Measurements from ENCODE around the gene SP140. TPM values are rescaled to one million over a fixed set of nuclear protein-coding genes. Genes with fewer than 3 reads are reported as not detected.

The SP140 gene
- total RNA-seq, 4 donors from 2014 or later: 1.3 to 2.4 (median 1.4) TPM; not detected in 1

DNA sequence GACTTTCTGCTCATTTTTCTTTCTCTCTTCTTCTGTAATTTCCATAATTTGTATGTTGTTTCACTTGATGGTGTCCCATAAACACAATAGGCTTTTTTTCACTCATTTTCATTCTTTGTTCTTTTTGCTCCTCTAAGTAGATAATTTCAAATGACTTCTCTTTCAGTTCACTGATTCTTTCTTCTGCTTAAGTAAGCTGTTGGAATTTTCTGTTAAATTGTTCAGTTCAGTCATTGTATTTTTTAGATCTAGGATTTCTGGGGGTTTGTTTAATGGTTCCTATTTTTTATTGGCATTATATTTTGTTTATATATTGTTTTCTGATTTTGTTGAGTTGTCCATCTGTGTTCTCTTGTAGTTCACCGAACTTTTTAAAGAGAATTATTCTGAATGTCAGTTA, 120.9 kb downstream of the SP140 start:
- TF ChIP-seq, protein P1, sequence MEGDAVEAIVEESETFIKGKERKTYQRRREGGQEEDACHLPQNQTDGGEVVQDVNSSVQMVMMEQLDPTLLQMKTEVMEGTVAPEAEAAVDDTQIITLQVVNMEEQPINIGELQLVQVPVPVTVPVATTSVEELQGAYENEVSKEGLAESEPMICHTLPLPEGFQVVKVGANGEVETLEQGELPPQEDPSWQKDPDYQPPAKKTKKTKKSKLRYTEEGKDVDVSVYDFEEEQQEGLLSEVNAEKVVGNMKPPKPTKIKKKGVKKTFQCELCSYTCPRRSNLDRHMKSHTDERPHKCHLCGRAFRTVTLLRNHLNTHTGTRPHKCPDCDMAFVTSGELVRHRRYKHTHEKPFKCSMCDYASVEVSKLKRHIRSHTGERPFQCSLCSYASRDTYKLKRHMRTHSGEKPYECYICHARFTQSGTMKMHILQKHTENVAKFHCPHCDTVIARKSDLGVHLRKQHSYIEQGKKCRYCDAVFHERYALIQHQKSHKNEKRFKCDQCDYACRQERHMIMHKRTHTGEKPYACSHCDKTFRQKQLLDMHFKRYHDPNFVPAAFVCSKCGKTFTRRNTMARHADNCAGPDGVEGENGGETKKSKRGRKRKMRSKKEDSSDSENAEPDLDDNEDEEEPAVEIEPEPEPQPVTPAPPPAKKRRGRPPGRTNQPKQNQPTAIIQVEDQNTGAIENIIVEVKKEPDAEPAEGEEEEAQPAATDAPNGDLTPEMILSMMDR (IDR thresholded peaks at IDR 0.05): no peak
- TF ChIP-seq POLR2A (IDR thresholded peaks at IDR 0.05): no peak
- H3K4me3 ChIP-seq (ENCODE audit: low read depth, poor library complexity, severe bottlenecking): no peak overlapping the region
- intact Hi-C loops (cut with DNase I; ENCODE audit: low total_unique reads): no loop called here
- DNase-seq (ENCODE audit: low spot score in 2 of 2): no peak
- 94 to 96% methylated on average over 1 of the region's 1 CpG for WGBS, 2 donors

DNA sequence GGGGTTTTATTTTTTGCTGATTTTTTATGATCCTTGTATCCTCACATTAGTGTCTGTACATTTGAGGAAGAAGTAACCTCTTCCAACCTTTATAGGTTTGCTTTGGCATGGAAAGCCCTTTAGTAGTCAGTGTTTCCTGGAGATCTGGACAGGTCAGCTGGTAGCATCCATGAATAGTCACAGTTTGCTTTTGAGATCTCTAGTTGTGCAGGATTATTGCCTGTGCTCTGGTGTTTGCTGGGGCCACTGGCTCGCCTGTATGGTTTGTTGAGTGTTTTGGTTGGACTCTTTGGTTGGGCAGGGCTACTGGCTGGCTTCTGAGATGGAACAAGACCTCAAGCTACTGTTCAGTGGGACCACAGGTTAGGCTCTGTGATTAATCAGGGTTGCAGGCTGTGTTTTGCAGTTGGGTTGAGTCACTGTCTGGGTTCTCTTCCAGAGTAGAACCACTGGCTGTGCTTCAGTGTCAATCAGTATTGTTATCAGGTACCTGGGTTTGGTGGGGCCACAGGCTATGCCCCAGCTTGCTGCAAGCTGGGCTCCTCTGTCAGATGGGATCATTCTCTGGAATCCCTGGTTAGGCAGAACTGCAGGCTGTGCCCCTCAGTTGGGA, 121.5 kb downstream of the SP140 start:
- no peak overlapping the region for H3K4me3 ChIP-seq (ENCODE audit: low read depth, poor library complexity, severe bottlenecking)
- no peak for DNase-seq (ENCODE audit: low spot score in 2 of 2)
- 44 to 94% methylated on average over 1 of the region's 1 CpG for WGBS, 2 donors
- TF ChIP-seq, protein P1 (IDR thresholded peaks at IDR 0.05): no peak
- no peak for TF ChIP-seq POLR2A (IDR thresholded peaks at IDR 0.05)
- intact Hi-C loops (cut with DNase I; ENCODE audit: low total_unique reads): no loop called here

DNA sequence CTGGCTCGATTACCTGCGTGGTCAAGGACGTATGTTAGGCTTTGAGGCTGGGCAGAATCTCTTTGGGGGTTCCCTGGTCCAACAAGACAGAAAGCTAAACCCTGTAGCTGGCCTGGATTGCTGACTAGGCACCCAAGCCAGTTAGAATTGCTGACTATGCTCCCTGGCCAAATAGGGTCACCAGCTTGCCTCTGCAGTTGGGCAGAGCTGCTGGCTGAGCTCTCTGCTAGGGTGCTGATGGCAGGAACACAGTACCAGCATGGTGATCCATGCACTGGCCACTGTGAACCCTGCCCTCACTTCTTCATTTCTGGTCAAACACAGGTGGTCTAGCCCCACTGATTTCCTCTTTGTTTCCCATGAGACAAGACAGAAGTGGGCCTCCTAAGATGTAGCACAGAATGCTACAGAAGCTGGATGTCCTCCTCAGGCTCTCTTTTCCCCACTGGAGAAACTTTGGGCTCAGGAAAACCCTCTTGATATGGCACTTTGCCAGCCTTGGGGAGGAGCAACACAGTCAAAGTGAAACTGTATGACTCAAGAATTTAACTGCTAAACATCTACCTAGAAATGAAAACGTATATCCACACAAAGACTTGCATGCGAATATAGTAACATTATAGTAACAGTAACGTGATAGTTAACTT, 122.2 kb downstream of the SP140 start:
- intact Hi-C loops (cut with DNase I; ENCODE audit: low total_unique reads): no loop called here
- H3K4me3 ChIP-seq (ENCODE audit: low read depth, poor library complexity, severe bottlenecking): no peak overlapping the region
- WGBS, 2 donors: 82 to 93% methylated on average over 6 of the region's 6 CpGs
- no peak for TF ChIP-seq POLR2A (IDR thresholded peaks at IDR 0.05)
- TF ChIP-seq, protein P1 (IDR thresholded peaks at IDR 0.05): no peak
- no peak for DNase-seq (ENCODE audit: low spot score in 2 of 2)

DNA sequence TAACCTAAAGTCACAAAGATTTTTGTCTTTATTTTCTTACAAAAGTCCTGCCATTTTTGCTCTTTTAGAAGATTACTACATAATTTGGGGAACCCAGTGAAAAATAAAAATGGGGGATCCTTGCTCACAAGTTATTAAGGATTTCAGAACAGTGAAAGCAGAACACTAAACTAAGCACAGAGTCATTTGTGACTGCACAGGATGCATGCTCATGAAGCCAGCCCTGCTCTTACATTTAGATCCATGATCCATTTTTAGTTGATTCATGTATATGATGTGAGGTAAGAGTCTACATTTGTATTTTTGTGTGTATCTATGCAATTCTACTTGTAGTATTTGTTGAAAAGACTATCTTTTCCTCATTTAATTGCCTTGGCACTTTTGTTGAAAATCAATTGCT, 123.3 kb downstream of the SP140 start:
- no peak overlapping the region for H3K4me3 ChIP-seq (ENCODE audit: low read depth, poor library complexity, severe bottlenecking)
- intact Hi-C loops (cut with DNase I; ENCODE audit: low total_unique reads): no loop called here
- TF ChIP-seq, protein P1 (IDR thresholded peaks at IDR 0.05): no peak
- no peak for TF ChIP-seq POLR2A (IDR thresholded peaks at IDR 0.05)
- DNase-seq (ENCODE audit: low spot score in 2 of 2): no peak

DNA sequence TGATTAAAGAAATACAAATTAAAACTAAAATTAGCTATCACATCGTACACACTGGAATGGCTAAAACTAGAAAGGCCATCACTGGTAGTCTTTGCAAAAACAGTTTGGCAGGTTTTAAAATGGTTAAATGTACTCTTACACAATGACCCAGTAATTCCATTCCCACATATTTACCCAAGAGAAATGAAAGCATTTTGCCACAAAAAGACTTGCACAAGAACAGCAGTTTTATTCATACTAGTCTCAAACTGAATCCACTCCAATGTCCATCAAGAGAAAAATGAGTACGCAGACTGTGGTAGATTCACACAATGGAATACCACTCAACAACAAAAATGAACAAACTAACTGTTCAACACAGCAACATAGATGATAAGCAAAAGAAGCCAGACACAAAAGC, 130.5 kb downstream of the SP140 start:
- TF ChIP-seq POLR2A (IDR thresholded peaks at IDR 0.05): no peak
- TF ChIP-seq, protein P1 (IDR thresholded peaks at IDR 0.05): no peak

DNA sequence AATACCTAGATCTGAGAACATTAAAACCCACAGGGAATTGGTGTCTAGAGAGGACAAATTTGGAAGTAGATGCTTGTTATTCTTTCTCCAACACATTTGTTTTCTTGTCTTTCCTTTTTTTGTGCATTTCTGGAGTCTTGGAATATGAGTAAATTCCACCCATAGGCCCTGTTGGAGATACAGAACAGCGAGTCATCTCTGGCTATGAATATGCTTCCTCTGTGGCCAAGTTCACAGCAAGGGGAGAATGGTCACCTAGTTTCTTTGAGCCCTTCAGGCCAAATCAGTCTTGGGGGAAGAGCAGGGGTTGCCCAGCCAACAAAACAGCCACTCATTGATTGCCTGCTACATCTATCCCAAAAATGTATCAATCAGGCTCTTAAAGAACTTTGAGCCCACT, 132.8 kb downstream of the SP140 start:
- TF ChIP-seq POLR2A (IDR thresholded peaks at IDR 0.05): no peak
- TF ChIP-seq, protein P1 (IDR thresholded peaks at IDR 0.05): no peak
- no peak overlapping the region for H3K4me3 ChIP-seq (ENCODE audit: low read depth, poor library complexity, severe bottlenecking)
- WGBS, 2 donors: 96 to 97% methylated on average over 1 of the region's 1 CpG
- intact Hi-C loops (cut with DNase I; ENCODE audit: low total_unique reads): no loop called here
- DNase-seq (ENCODE audit: low spot score in 2 of 2): no peak

More for the DNA sequence above, 130.5 kb downstream of the SP140 start:
- intact Hi-C loops (cut with DNase I; ENCODE audit: low total_unique reads): no loop called here
- H3K4me3 ChIP-seq (ENCODE audit: low read depth, poor library complexity, severe bottlenecking): no peak overlapping the region
- 78 to 79% methylated on average over 2 of the region's 2 CpGs for WGBS, 2 donors
- DNase-seq (ENCODE audit: low spot score in 2 of 2): no peak
